Stimulated activated memory B cell treated with anti-CD40 and anti-IgM and Interleukin-4, amounts not matched to agents 10 μg/mL and 1 μg/mL and 100 μg/mL, for 72 hours (primary cell): ENCODE measurements around the gene C1GALT1.
"Not testable (repeated sequence)": the region's sequence is repeated elsewhere in the genome, so short reads cannot be mapped to it uniquely, and the experiment has no call there.

Experiments
- ATAC-seq: fragments of 150-1000 bp; cut with Tn5 transposase; 2 replicates; pipeline ENCODE4 v1.10.0; 2021
- H3K27ac Mint-ChIP-seq: one replicate; pipeline ENCODE4 v1.8.0; 2022; ENCODE audit warnings: mild to moderate bottlenecking, mixed read lengths
- H3K27me3 Mint-ChIP-seq: one replicate; pipeline ENCODE4 v1.8.0; 2022; ENCODE audit warnings: mixed read lengths
- H3K36me3 Mint-ChIP-seq: one replicate; pipeline ENCODE4 v1.8.0; 2022; ENCODE audit warnings: mixed read lengths
- H3K4me1 Mint-ChIP-seq: one replicate; pipeline ENCODE4 v1.8.0; 2022; ENCODE audit warnings: mixed read lengths
- H3K4me3 Mint-ChIP-seq: one replicate; pipeline ENCODE4 v1.8.0; 2022; ENCODE audit warnings: mild to moderate bottlenecking, moderate library complexity, mixed read lengths
- H3K9me3 Mint-ChIP-seq: one replicate; pipeline ENCODE4 v1.8.0; 2022; ENCODE audit warnings: mixed read lengths

The C1GALT1 gene

DNA sequence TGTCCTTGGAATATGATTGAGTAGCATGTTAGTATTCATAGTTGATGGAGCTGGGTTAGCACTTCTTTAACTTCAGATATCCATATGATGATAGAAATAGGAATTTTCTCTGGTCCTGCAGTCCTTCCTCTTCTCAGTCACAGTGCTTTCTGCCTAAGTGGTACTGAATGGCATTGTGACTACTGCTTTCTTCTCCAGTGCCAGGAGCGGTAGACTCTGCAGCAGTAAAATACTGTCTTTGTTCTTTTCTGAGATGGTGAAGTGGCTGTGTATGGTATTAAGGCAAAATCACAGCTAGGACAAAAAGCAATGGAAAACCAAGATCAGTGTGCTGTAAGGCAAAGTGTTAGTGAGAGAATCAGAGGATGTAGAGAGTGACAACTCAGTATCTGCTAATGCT, 46.6 kb downstream of the C1GALT1 start:
- H3K36me3 Mint-ChIP-seq, result peaks cover 44% of the 10 kb centered on the region
- H3K27ac Mint-ChIP-seq, result no peak overlapping the region
- no peak overlapping the region for H3K4me3 Mint-ChIP-seq
- ATAC-seq, result no peak
- H3K9me3 Mint-ChIP-seq, result peaks cover 11% of the 10 kb centered on the region
- H3K27me3 Mint-ChIP-seq, result no peaks in the 10 kb centered on the region
- peaks cover 28% of the 10 kb centered on the region for H3K4me1 Mint-ChIP-seq

DNA sequence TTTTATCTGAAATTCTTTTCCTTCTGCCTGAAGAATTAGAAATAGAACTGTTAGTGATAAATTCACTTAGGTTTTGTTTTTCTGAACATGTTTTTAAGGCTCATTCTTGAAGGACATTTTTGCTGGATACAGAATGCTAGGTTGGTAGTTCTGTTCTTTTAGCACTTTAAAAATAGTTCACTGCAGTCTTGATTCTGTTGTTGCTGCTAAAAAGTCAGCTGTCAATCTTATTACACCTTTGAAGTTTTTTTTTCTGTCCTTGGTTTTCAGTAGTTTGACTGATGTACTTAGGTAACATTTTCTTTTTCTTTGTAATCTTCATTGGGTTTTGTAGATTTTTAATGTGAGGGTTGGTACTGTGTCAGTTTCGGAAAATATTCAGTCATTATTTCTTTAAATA, 48.7 kb downstream of the C1GALT1 start:
- Mint-ChIP-seq H3K27ac (no peak overlapping the region), H3K4me3 (no peak overlapping the region), H3K9me3 (peaks cover 11% of the 10 kb centered on the region), H3K4me1 (peaks cover 19% of the 10 kb centered on the region), H3K27me3 (no peaks in the 10 kb centered on the region), H3K36me3 (peaks cover 47% of the 10 kb centered on the region)
- ATAC-seq, result no peak

DNA sequence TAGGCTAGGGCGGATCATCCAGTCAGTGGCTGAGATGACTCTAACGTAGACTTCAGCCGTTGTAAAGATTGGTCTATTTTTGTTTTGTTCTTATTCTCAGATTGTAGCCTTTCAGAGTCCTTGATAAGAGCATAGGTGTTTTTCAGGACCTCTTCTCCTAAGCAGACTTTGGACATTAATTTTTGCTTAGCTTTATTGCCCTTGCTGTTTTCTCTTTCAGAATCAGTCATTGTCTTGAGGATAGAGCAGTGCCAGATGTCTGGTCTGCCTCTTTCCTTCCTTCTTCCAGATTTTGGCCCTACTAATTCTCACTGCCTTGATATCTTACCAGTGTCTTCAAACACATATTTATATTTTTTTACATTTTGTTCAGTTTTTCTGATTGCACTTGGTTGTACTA, 49.5 kb downstream of the C1GALT1 start:
- no peak overlapping the region for H3K4me3 Mint-ChIP-seq

DNA sequence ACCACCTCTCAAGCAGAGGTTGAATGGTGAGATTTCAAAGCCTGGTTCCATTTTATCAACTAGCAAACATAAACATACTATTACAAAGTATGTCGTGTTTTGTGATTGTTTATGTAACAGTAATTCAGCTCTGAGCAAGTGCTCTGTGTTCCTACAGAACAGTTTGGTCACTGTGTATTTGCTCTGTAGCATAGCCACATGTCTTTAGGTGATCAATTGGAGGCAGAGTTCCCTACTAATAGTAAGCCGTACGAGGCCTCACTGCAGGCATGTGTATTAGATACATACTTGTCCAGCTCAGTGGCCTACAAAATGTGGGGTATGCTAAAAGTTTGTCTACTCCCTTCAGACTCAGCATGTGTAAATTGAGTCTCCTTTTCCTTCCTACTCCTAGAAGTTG, 53.0 kb downstream of the C1GALT1 start:
- peaks cover 66% of the 10 kb centered on the region for H3K36me3 Mint-ChIP-seq
- H3K9me3 Mint-ChIP-seq, result peaks cover 8% of the 10 kb centered on the region
- no peaks in the 10 kb centered on the region for H3K27me3 Mint-ChIP-seq

More for the DNA sequence above, 49.5 kb downstream of the C1GALT1 start:
- H3K36me3 Mint-ChIP-seq, result peaks cover 49% of the 10 kb centered on the region
- no peak for ATAC-seq
- peaks cover 19% of the 10 kb centered on the region for H3K4me1 Mint-ChIP-seq
- H3K27me3 Mint-ChIP-seq, result no peaks in the 10 kb centered on the region
- peaks cover 11% of the 10 kb centered on the region for H3K9me3 Mint-ChIP-seq
- peak overlapping the region; percentile 44 for H3K27ac Mint-ChIP-seq

DNA sequence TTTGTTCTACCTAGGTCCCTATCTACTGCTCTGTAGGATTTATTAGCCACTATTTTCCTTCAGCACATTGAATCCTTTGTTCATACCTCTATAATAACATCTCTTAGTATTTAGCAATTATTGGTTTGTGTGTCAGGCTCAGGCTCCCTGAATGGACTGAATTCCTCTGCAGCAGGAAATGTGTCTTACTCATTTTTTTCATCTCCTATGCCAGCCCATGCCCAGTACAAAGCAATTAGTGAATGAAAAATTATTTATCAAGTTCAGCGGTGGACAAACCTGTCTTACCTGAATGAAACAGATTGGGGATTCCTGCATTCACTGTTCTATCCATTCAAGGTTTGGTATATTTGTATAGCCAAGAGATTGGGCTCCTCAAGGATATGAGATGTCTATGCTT, 53.7 kb downstream of the C1GALT1 start:
- peaks cover 8% of the 10 kb centered on the region for H3K9me3 Mint-ChIP-seq
- no peak for ATAC-seq
- H3K27me3 Mint-ChIP-seq, result no peaks in the 10 kb centered on the region
- no peak overlapping the region for H3K4me3 Mint-ChIP-seq
- peaks cover 22% of the 10 kb centered on the region for H3K4me1 Mint-ChIP-seq
- H3K36me3 Mint-ChIP-seq, result peaks cover 65% of the 10 kb centered on the region
- peak overlapping the region; percentile 2 for H3K27ac Mint-ChIP-seq

More for the DNA sequence above, 53.0 kb downstream of the C1GALT1 start:
- Mint-ChIP-seq H3K4me3 (no peak overlapping the region), H3K4me1 (peaks cover 22% of the 10 kb centered on the region), H3K27ac (peak overlapping the region; percentile 2)
- no peak for ATAC-seq

DNA sequence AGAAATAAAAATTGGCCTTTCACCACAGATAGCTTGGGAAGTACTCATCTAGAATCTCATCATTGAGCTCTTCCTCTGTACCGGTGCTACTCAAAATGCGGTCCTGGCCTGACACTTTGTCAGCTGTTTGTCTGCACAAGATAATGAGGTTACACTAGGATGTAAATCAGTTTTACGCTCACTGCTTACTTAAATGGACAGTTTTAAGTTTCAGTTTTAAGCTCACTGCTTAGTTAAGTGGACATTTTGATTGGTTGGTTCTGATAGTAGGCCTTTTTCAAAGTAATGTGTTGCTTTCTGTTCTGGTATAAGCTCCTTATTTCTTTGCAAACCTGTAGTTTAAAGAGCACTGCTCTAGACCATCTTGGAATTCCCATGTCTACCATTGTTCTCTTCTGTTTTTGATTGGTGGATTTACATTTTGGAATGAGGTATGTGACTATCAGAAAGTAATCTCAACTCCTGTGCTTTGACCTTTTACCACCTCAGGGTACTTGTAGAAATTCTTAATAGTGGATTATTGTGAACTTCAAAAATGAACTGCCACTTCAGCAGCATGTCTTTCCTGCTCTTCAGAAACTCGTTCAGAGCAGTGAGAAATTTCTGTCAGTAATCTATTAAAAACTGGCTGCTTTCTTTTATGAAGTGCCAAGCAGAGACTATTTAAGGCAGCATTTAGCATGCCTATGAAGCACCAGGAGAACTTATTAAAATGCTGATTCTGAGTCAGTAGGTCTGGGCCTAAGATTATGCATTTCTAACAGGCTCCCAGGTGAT, 55.0 kb downstream of the C1GALT1 start:
- peaks cover 19% of the 10 kb centered on the region for H3K4me1 Mint-ChIP-seq
- no peak for ATAC-seq
- peaks cover 57% of the 10 kb centered on the region for H3K36me3 Mint-ChIP-seq
- H3K27ac Mint-ChIP-seq, result no peak overlapping the region
- no peaks in the 10 kb centered on the region for H3K9me3 Mint-ChIP-seq
- no peak overlapping the region for H3K4me3 Mint-ChIP-seq
- H3K27me3 Mint-ChIP-seq, result no peaks in the 10 kb centered on the region

DNA sequence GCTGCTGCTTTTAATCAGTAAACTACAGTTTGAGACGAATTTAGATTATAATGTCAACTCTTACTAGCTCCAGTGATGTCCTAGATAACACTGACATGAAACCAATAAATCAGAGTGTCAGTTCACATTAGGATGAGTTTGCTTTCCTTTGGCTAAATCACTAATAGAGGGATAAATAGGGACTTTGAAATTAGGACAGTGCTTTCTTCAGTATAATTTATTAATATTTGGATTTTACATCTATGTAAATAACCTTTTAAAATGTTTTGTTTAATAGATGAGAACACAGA, 55.6 kb downstream of the C1GALT1 start:
- Mint-ChIP-seq H3K9me3 (no peaks in the 10 kb centered on the region), H3K36me3 (peaks cover 61% of the 10 kb centered on the region), H3K4me3 (no peak overlapping the region), H3K4me1 (peaks cover 23% of the 10 kb centered on the region), H3K27ac (no peak overlapping the region), H3K27me3 (no peaks in the 10 kb centered on the region)
- ATAC-seq, result no peak

DNA sequence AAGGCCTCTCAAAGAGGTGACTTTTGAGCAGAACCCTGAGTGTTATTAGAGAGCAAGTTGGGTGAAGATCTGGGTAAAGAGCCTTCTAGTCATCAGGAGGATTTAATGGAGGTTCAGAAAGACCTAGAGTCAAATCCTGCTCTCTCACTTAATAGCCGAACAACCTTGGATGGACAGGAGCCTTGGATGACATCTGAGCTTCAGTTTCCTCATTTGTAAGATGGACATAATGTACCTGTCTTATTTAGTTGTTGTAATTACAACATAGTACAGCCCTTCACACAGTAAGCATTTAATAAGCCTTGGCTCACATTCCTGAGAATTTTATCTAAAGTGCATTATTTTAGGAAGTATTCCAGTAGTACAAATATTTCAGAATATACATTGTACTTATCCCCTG, 57.0 kb downstream of the C1GALT1 start:
- Mint-ChIP-seq H3K27me3 (no peaks in the 10 kb centered on the region), H3K9me3 (no peaks in the 10 kb centered on the region), H3K4me1 (peaks cover 27% of the 10 kb centered on the region), H3K27ac (no peak overlapping the region), H3K4me3 (no peak overlapping the region), H3K36me3 (peaks cover 64% of the 10 kb centered on the region)
- no peak for ATAC-seq

DNA sequence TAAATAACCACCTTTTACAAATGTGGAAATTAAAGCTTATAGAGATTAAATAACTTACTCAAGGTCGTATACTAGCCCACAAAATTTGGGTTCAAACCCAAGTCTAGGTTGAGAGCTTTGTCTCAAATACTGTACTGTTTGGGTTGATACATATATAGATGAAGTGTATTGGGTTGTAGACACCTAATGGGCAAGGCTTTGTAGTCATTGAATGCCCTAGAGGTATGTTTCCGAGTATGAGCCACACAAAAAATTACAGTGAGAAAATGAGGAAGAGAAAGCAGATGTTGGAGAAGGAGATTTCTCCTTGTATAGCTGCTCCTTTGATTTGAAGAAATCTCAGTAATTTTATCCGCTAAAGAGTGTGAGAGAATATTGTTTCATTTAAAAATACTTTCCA, 60.6 kb downstream of the C1GALT1 start:
- Mint-ChIP-seq H3K36me3 (peaks cover 48% of the 10 kb centered on the region), H3K9me3 (no peaks in the 10 kb centered on the region), H3K27me3 (no peaks in the 10 kb centered on the region), H3K27ac (peak overlapping the region; percentile 53), H3K4me1 (peaks cover 36% of the 10 kb centered on the region), H3K4me3 (no peak overlapping the region)
- ATAC-seq, result no peak

DNA sequence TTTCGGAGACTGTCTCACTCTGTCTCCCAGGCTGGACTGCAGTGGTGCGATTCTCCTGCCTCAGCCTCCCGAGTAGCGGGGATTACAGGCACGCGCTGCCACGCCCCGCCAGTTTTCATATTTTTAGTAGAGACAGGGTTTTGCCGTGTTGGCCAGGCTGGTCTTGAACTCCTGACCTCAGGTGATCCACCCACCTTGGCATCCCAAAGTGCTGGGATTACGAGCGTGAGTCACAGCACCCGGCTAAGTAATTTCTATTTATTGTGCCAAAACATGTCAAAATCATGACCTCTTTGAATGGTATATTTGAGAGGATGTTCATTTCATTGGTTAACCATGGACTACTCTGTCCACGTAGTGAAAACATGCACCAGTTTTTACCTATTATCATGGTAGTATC, 62.9 kb downstream of the C1GALT1 start:
- Mint-ChIP-seq H3K4me1 (peaks cover 36% of the 10 kb centered on the region), H3K36me3 (peaks cover 28% of the 10 kb centered on the region)
- H3K27ac Mint-ChIP-seq, H3K9me3 Mint-ChIP-seq, H3K4me3 Mint-ChIP-seq, H3K27me3 Mint-ChIP-seq, ATAC-seq: not testable (repeated sequence)

DNA sequence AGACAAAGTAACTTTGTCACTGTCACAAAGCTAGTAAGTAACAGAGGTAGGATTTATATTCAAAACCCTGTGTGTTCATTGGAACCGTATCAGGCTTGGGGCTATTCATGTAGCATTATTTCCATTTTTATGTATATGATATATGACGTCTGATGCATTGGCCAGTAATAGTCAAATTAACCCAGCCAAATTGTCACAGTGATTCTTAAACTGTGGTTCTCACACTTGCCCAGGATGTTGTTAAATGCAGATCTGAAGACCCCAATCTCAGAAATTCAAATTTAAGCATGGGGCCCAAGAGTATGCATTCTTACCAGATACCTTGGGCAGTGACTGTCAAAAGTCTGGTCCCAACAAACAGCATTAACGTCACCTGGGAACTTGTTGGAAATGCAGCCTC, 63.9 kb downstream of the C1GALT1 start:
- ATAC-seq, result no peak
- H3K4me1 Mint-ChIP-seq, result peaks cover 46% of the 10 kb centered on the region

DNA sequence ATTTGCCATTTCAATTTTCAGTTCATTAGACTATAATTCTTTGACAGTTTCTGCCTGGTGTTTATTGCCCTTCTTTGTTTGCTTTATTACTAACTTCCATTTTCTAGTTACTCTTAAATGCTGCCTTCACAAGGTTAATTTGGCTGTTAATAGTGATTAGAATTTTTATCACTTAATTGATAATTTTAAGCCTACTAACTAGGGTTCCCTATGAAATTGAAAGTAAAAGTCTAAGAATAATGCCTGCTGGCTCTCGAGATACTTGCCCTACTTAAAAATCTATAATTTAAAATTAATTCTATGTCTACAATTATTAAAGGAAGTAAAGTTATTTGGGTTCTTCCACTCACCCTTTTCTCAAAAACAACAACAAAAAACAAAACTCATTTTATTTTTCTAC, 65.3 kb downstream of the C1GALT1 start:
- Mint-ChIP-seq H3K9me3 (no peaks in the 10 kb centered on the region), H3K27ac (peak overlapping the region; percentile 77), H3K4me1 (peaks cover 56% of the 10 kb centered on the region), H3K36me3 (peaks cover 20% of the 10 kb centered on the region), H3K27me3 (no peaks in the 10 kb centered on the region), H3K4me3 (peak overlapping the region; percentile 62)
- no peak for ATAC-seq

More for the DNA sequence above, 63.9 kb downstream of the C1GALT1 start:
- Mint-ChIP-seq H3K36me3 (peaks cover 22% of the 10 kb centered on the region), H3K9me3 (no peaks in the 10 kb centered on the region), H3K27ac (no peak overlapping the region), H3K27me3 (no peaks in the 10 kb centered on the region), H3K4me3 (no peak overlapping the region)

DNA sequence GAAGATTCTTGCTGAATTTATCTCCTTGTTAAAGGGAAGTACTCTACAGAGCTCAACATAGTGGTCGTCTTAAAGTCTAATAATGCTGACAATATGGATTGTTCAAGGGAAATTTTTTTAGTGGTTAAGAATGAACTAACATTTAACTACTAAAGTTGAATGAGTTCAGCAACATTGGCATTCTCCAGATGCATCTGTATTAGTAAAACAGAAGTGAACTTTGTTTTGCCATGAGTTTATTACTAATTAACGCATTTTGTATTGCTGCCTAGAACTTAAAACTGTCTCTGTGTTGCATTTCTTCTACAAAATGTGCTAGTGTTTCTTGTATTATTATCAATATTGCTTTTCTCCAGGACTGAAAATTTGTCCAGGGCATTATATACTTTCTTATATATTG, 67.5 kb downstream of the C1GALT1 start:
- H3K36me3 Mint-ChIP-seq, result peaks cover 6% of the 10 kb centered on the region
- no peak for ATAC-seq
- H3K27me3 Mint-ChIP-seq, result no peaks in the 10 kb centered on the region

DNA sequence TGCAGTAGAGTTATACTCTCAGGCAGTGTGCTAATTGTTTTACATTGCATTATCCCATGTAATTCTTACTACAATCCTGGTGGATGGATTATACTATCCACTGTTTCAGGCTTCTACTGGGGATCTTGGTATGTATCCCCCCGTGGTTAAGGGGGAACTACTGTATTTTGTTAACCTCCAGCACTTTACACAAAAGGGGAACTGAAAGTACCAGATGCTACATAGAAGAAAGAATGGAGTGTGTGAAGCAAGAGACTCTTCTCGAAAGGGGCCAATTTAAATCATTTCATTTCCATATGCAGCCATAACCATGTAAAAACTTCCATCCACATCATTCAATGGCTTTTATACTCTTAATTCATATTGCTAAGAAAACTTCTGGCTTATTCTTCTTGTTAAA, 69.4 kb downstream of the C1GALT1 start:
- peak; percentile 98 for ATAC-seq
- peaks cover 58% of the 10 kb centered on the region for H3K4me1 Mint-ChIP-seq
- H3K27ac Mint-ChIP-seq, result peak overlapping the region; percentile 86
- H3K4me3 Mint-ChIP-seq, result peak overlapping the region; percentile 21
- H3K27me3 Mint-ChIP-seq, result no peaks in the 10 kb centered on the region
- H3K36me3 Mint-ChIP-seq, result peaks cover 10% of the 10 kb centered on the region
- H3K9me3 Mint-ChIP-seq, result no peaks in the 10 kb centered on the region

More for the DNA sequence above, 67.5 kb downstream of the C1GALT1 start:
- Mint-ChIP-seq H3K9me3 (no peaks in the 10 kb centered on the region), H3K27ac (no peak overlapping the region), H3K4me1 (peaks cover 52% of the 10 kb centered on the region), H3K4me3 (no peak overlapping the region)

DNA sequence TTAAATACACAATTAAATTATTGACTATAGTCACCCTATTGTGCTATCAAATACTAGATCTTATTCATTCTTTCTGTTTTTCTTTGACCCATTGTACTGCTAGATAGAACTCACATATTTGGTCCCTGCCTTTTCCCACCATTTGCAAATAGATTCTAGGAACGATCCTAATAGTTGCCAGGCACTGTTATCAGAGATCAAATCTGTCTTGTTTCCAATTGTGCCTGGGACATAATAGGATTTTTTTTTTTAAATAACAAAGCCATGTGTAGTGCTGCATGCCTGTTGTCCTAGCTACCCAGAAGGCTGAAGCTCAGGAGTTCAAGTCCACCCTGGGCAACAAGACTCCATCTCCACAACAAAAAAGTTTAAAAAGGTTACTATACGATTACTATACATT, 72.0 kb downstream of the C1GALT1 start:
- no peak overlapping the region for H3K4me3 Mint-ChIP-seq
- H3K27ac Mint-ChIP-seq, result no peak overlapping the region

DNA sequence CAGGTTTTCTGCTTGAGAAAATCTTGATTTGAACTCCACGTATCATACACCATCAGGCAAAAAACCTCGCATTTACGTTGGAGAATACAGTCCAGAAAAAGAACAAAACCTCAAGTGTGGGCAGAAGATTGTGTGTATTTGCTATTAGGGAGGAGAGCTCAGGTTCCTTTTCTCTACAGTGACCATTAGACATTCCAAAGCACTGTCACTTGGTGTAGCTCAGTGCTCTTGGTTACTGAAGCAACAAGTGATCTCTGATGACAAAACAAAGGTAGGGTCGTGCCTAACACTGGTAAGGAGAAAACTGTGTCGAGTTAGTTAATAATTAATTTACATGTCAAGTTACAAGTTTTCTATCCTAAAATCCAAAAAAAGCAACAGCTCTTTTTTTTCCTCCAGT, 72.6 kb downstream of the C1GALT1 start:
- Mint-ChIP-seq H3K27ac (peak overlapping the region; percentile 9), H3K9me3 (no peaks in the 10 kb centered on the region), H3K36me3 (peaks cover 11% of the 10 kb centered on the region), H3K4me3 (no peak overlapping the region), H3K27me3 (no peaks in the 10 kb centered on the region), H3K4me1 (peaks cover 72% of the 10 kb centered on the region)
- ATAC-seq, result no peak

More for the DNA sequence above, 72.0 kb downstream of the C1GALT1 start:
- no peak for ATAC-seq
- Mint-ChIP-seq H3K4me1 (peaks cover 69% of the 10 kb centered on the region), H3K27me3 (no peaks in the 10 kb centered on the region), H3K9me3 (no peaks in the 10 kb centered on the region), H3K36me3 (peaks cover 11% of the 10 kb centered on the region)
